HL-60 (cell line): ENCODE measurements around the gene AKAP3.

Source experiments
- POLR2AphosphoS5 ChIP-seq: IDR thresholded peaks from 2 replicates; pipeline ENCODE4 v1.6.1; 2012; ENCODE audit warnings: low read depth
- TF ChIP-seq, protein P1 (sequence below): IDR thresholded peaks from one replicate; pipeline ENCODE4 v1.5.1; 2011; ENCODE audit warnings: low read length, control low read depth, inconsistent platforms; ENCODE audit not compliant: insufficient read depth

GRCh38 chr12:4572680-4573079 is 76.2 kb downstream of the AKAP3 start:
- TF ChIP-seq, protein P1, sequence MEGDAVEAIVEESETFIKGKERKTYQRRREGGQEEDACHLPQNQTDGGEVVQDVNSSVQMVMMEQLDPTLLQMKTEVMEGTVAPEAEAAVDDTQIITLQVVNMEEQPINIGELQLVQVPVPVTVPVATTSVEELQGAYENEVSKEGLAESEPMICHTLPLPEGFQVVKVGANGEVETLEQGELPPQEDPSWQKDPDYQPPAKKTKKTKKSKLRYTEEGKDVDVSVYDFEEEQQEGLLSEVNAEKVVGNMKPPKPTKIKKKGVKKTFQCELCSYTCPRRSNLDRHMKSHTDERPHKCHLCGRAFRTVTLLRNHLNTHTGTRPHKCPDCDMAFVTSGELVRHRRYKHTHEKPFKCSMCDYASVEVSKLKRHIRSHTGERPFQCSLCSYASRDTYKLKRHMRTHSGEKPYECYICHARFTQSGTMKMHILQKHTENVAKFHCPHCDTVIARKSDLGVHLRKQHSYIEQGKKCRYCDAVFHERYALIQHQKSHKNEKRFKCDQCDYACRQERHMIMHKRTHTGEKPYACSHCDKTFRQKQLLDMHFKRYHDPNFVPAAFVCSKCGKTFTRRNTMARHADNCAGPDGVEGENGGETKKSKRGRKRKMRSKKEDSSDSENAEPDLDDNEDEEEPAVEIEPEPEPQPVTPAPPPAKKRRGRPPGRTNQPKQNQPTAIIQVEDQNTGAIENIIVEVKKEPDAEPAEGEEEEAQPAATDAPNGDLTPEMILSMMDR = no peak
- TF ChIP-seq POLR2AphosphoS5 = no peak
